HG03175 (cell line): Measurements from ENCODE around the gene MRTO4.

Experiments used
- ATAC-seq: cut with Tn5 transposase; IDR thresholded peaks from one replicate; pipeline ENCODE4 v1.9.1; 2021; ENCODE audit warnings: mild to moderate bottlenecking, moderate library complexity; ENCODE audit not compliant: unreplicated experiment

The MRTO4 gene

DNA sequence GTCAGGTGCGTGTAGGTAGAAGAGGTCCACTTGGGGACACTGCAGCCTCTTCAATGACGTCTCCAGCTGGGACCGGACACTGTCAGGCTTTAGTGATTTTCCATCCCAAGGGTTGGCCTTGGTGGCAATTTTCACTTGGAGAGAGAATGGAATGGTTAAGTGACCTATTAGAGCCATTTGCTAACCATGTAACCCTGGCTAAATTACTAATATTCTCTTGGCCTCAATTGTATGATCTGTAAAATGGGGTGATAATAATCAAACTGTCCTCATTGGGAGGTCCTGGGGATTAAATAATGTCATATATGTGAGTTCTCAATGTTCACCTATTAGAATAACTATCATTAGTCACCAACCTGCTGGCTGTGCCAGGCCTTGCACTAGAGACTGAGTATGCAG, 56.9 kb downstream of the MRTO4 start:
- no peak for ATAC-seq

DNA sequence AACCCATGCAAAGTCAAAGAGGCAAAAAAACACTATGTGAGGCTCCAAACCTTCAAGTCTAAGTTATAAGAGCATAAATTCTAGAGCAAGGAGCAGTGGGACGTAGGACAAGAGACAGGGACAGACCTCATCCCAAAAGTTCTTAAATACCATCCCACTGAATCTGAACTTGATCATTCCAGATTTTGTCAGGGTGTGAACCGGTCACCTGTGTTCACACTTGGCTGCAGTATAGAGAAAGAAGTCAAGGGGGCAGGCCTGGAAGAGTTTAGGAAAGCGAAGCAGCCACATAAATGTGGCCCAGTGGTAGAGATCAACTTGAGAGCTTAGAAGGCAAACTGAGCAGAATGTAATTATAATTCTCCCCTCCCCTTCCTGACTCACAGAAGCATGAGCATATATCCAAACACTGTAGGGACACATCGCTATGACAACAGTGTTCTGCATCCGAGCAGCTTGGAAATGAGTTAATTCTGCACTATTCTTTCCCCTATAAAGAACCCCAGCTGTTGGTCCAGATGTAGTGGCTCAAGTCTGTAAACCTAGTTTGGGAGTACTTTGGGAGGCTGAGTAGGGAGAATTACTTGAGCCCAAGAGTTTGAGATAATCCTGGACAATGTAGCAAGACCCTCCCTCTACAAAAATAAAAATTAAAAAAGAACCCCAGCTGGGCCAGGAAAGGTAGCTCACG, 57.7 kb downstream of the MRTO4 start:
- no peak for ATAC-seq
